HEK293 (cell line): ENCODE data around the gene CBR1.
A peak's percentile ranks its signal among the peaks of the same experiment; 100 is the strongest.

Source experiments
- CTCF ChIA-PET: fragments of 350-600 bp; formaldehyde crosslinking; extraction: SDS; loops from one replicate; lab custom pipeline; 2021; ENCODE audit warnings: antibody characterized with exemption; lab: Yijun Ruan, JAX
- POLR2A ChIA-PET: fragments of 300-600 bp; formaldehyde crosslinking; extraction: SDS; loops from one replicate; lab custom pipeline; 2020; ENCODE audit warnings: antibody characterized with exemption, inconsistent platforms; lab: Yijun Ruan, JAX
- H3K27ac ChIP-seq: fragments of 200-500 bp; sonication (Bioruptor generic); 2 replicates; pipeline ENCODE4 v1.5.1; 2014; ENCODE audit warnings: low read depth, low read length, control low read depth, inconsistent platforms; ENCODE audit errors: extremely low read depth
- H3K36me3 ChIP-seq, 2 experiments: fragments of 200-500 bp in 1 of 2; sonication (Bioruptor generic) in 1 of 2; 1 replicate in 1 of 2; 2 replicates in 1 of 2; pipeline ENCODE4 v1.5.1; 2014 to 2017; ENCODE audit warnings: inconsistent platforms in 2 of 2, low read length in 2 of 2; ENCODE audit not compliant: control insufficient read depth in 2 of 2, insufficient read depth in 1 of 2
- H3K4me1 ChIP-seq: fragments of 200-500 bp; sonication (Bioruptor generic); 2 replicates; pipeline ENCODE4 v1.5.1; 2014; ENCODE audit warnings: mild to moderate bottlenecking, low read length, inconsistent platforms; ENCODE audit not compliant: control insufficient read depth, insufficient read depth
- H3K4me3 ChIP-seq: 2 replicates; pipeline ENCODE4 v1.5.1; 2011; ENCODE audit warnings: low read depth, mild to moderate bottlenecking, control low read depth, low read length, moderate library complexity
- H3K9me3 ChIP-seq: fragments of 200-500 bp; sonication (Bioruptor generic); 2 replicates; pipeline ENCODE4 v1.5.1; 2014; ENCODE audit warnings: low read depth, low read length, inconsistent platforms; ENCODE audit not compliant: control insufficient read depth, insufficient read depth
- GFI1B ChIP-seq: fragments of 450-650 bp; formaldehyde crosslinking; IDR thresholded peaks from 2 replicates; pipeline ENCODE4 v1.5.1; 2016; ENCODE audit warnings: missing biosample characterization, missing genetic modification characterization
- GLIS2 ChIP-seq: fragments of 450-650 bp; formaldehyde crosslinking; IDR thresholded peaks from 2 replicates; pipeline ENCODE4 v1.5.1; 2016; ENCODE audit warnings: missing biosample characterization, missing genetic modification characterization
- HIC1 ChIP-seq: fragments of 450-650 bp; formaldehyde crosslinking; IDR thresholded peaks from 2 replicates; pipeline ENCODE4 v1.5.1; 2016; ENCODE audit warnings: missing biosample characterization, missing genetic modification characterization
- KLF16 ChIP-seq: fragments of 450-650 bp; formaldehyde crosslinking; IDR thresholded peaks from 2 replicates; pipeline ENCODE4 v1.5.1; 2017; ENCODE audit warnings: missing biosample characterization, missing genetic modification characterization
- REST ChIP-seq: fragments of 450-650 bp; formaldehyde crosslinking; IDR thresholded peaks from 2 replicates; pipeline ENCODE4 v1.5.1; 2016; ENCODE audit warnings: missing biosample characterization, missing genetic modification characterization
- YY1 ChIP-seq: fragments of 450-650 bp; formaldehyde crosslinking; IDR thresholded peaks from 2 replicates; pipeline ENCODE4 v1.5.1; 2018; ENCODE audit warnings: missing biosample characterization, missing genetic modification characterization
- ZBTB10 ChIP-seq: fragments of 450-650 bp; formaldehyde crosslinking; IDR thresholded peaks from 2 replicates; pipeline ENCODE4 v1.5.1; 2016; ENCODE audit warnings: missing biosample characterization, missing genetic modification characterization
- ZFP37 ChIP-seq: fragments of 450-650 bp; formaldehyde crosslinking; IDR thresholded peaks from 2 replicates; pipeline ENCODE4 v1.5.1; 2016; ENCODE audit warnings: missing biosample characterization, missing genetic modification characterization
- ZNF112 ChIP-seq: fragments of 450-650 bp; formaldehyde crosslinking; IDR thresholded peaks from 2 replicates; pipeline ENCODE4 v1.5.0; 2017; ENCODE audit warnings: missing biosample characterization, missing genetic modification characterization
- ZNF157 ChIP-seq: fragments of 450-650 bp; formaldehyde crosslinking; IDR thresholded peaks from 2 replicates; pipeline ENCODE4 v1.5.1; 2016; ENCODE audit warnings: missing biosample characterization, missing genetic modification characterization
- ZNF19 ChIP-seq: fragments of 450-650 bp; formaldehyde crosslinking; IDR thresholded peaks from 2 replicates; pipeline ENCODE4; 2016; ENCODE audit warnings: missing biosample characterization, missing genetic modification characterization, low read depth
- ZNF391 ChIP-seq: fragments of 450-650 bp; formaldehyde crosslinking; IDR thresholded peaks from 2 replicates; pipeline ENCODE4 v1.5.1; 2016; ENCODE audit warnings: low read depth, missing biosample characterization, missing genetic modification characterization, borderline replicate concordance
- ZNF394 ChIP-seq: fragments of 450-650 bp; formaldehyde crosslinking; IDR thresholded peaks from 2 replicates; pipeline ENCODE4 v1.5.1; 2016; ENCODE audit warnings: missing biosample characterization, missing genetic modification characterization, mild to moderate bottlenecking, moderate library complexity, borderline replicate concordance
- ZNF514 ChIP-seq: fragments of 450-650 bp; formaldehyde crosslinking; IDR thresholded peaks from 2 replicates; pipeline ENCODE4 v1.5.1; 2016; ENCODE audit warnings: missing biosample characterization, missing genetic modification characterization
- ZNF560 ChIP-seq: fragments of 450-650 bp; formaldehyde crosslinking; IDR thresholded peaks from 2 replicates; pipeline ENCODE4 v1.5.1; 2017; ENCODE audit warnings: missing biosample characterization, missing genetic modification characterization, borderline replicate concordance
- ZNF561 ChIP-seq: fragments of 450-650 bp; IDR thresholded peaks from 2 replicates; pipeline ENCODE4 v1.5.1; 2018; ENCODE audit warnings: missing biosample characterization, missing genetic modification characterization, borderline replicate concordance
- ZNF600 ChIP-seq: fragments of 450-650 bp; formaldehyde crosslinking; IDR thresholded peaks from 2 replicates; pipeline ENCODE4 v1.5.1; 2016; ENCODE audit warnings: missing biosample characterization, missing genetic modification characterization
- ZNF623 ChIP-seq: fragments of 450-650 bp; formaldehyde crosslinking; IDR thresholded peaks from 2 replicates; pipeline ENCODE4 v1.5.1; 2016; ENCODE audit warnings: missing biosample characterization, missing genetic modification characterization
- ZNF645 ChIP-seq: fragments of 450-650 bp; formaldehyde crosslinking; IDR thresholded peaks from 2 replicates; pipeline ENCODE4; 2016; ENCODE audit warnings: missing biosample characterization, missing genetic modification characterization
- ZNF660 ChIP-seq: fragments of 450-650 bp; IDR thresholded peaks from 2 replicates; pipeline ENCODE4 v1.5.1; 2018; ENCODE audit warnings: missing biosample characterization, mild to moderate bottlenecking, missing genetic modification characterization
- ZSCAN16 ChIP-seq: fragments of 450-650 bp; formaldehyde crosslinking; IDR thresholded peaks from 2 replicates; pipeline ENCODE4 v1.5.1; 2016; ENCODE audit warnings: missing biosample characterization, missing genetic modification characterization

CBR1 gene

GRCh38 chr21:36059823-36060158 is 10.0 kb upstream of the CBR1 start (continued):
- TF ChIP-seq REST (tag by site-specific recombination): peak; percentile 38; the same call in 1 of the 2 replicates
- no peak for TF ChIP-seq ZNF514 (tag by site-specific recombination)
- TF ChIP-seq GLIS2: no peak
- 0 out of 2 replicates have a peak, but pooled peaks have one; percentile 4 for TF ChIP-seq ZNF660
- peak; percentile 5; the same call in 1 of the 2 replicates for TF ChIP-seq ZNF623
- TF ChIP-seq ZFP37 (tag by site-specific recombination): no peak
- peak; percentile 67; the same call in 1 of the 2 replicates for TF ChIP-seq ZBTB10 (tag by site-specific recombination)
- peak; percentile 88 for TF ChIP-seq ZNF600 (tag by site-specific recombination)
- TF ChIP-seq ZSCAN16: 0 out of 2 replicates have a peak, but pooled peaks have one; percentile 43
- no peak for TF ChIP-seq GFI1B (tag by site-specific recombination)
- TF ChIP-seq ZNF391 (tag by site-specific recombination): peak; percentile 29; the same call in 1 of the 2 replicates
- TF ChIP-seq ZNF157: no peak
- TF ChIP-seq ZNF560 (tag by site-specific recombination): no peak
- TF ChIP-seq ZNF561 (tag by site-specific recombination): 0 out of 2 replicates have a peak, but pooled peaks have one; percentile 25

- H3K36me3 ChIP-seq: peaks cover 33 to 35% of the 10 kb centered on the region in 2 experiments
- peak within 1 kb of the TSS; percentile 89 for H3K27ac ChIP-seq
- CTCF ChIA-PET: interaction anchor here (0.5 to 1.8 kb wide), 5 partner anchors 10 to 1503 kb away, joined by 3 to 6 read pairs (median 4); no protein-coding TSS in a partner anchor
- POLR2A ChIA-PET: interaction anchor here (0.6 to 2.3 kb wide), 13 partner anchors 8 to 1458 kb away, joined by 3 to 58 read pairs (median 6); partner anchors contain the start of gene CBR1
- peak within 1 kb of the TSS; percentile 55 for H3K4me3 ChIP-seq
- no peaks in the 10 kb centered on the region for H3K9me3 ChIP-seq
- H3K4me1 ChIP-seq: peaks cover 8% of the 10 kb centered on the region; the same call in 1 of the 2 replicates
- peak; percentile 79 for TF ChIP-seq YY1 (tag by site-specific recombination)
- TF ChIP-seq ZNF660: peak; percentile 82
- TF ChIP-seq ZNF394: peak; percentile 13; the same call in 1 of the 2 replicates
- no peak for TF ChIP-seq ZNF645 (tag by site-specific recombination)
- no peak for TF ChIP-seq ZNF112 (tag by site-specific recombination)
- no peak for TF ChIP-seq HIC1
- TF ChIP-seq ZNF19: no peak
- TF ChIP-seq KLF16: peak; percentile 84; the same call in 1 of the 2 replicates
These were observed 9.5 kb upstream of the CBR1 start, which contains the start of gene SETD4 for GRCh38 chr21:36060159-36060921. TSS of gene SETD4 (minus strand) at chr21:36060526. CDS start at chr21:36058888, 1,638 bp downstream.
